Right renal pelvis (tissue), 4 donors: ENCODE data around the gene KDELR3. TPM values are rescaled to one million over a fixed set of nuclear protein-coding genes. Genes with fewer than 3 reads are reported as not detected.

Experiments used
- DNase-seq, 4 donors: peaks; one replicate each; pipeline ENCODE4 v3.0.0-alpha.2; 2013; ENCODE audit warnings: low read depth in 4 of 4, low spot score in 3 of 4, missing footprints in 1 of 4
- polyA plus RNA-seq, 4 donors: library from polyadenylated mRNA; unstranded; fragments of 120-200 nt; gene quantifications; one replicate each; pipeline ENCODE4 v1.2.1, GENCODE V29; 2013; ENCODE audit not compliant: insufficient read length in 4 of 4

KDELR3 gene
- polyA plus RNA-seq, 4 donors = 12.5 to 15.2 (median 13.4) TPM

DNA sequence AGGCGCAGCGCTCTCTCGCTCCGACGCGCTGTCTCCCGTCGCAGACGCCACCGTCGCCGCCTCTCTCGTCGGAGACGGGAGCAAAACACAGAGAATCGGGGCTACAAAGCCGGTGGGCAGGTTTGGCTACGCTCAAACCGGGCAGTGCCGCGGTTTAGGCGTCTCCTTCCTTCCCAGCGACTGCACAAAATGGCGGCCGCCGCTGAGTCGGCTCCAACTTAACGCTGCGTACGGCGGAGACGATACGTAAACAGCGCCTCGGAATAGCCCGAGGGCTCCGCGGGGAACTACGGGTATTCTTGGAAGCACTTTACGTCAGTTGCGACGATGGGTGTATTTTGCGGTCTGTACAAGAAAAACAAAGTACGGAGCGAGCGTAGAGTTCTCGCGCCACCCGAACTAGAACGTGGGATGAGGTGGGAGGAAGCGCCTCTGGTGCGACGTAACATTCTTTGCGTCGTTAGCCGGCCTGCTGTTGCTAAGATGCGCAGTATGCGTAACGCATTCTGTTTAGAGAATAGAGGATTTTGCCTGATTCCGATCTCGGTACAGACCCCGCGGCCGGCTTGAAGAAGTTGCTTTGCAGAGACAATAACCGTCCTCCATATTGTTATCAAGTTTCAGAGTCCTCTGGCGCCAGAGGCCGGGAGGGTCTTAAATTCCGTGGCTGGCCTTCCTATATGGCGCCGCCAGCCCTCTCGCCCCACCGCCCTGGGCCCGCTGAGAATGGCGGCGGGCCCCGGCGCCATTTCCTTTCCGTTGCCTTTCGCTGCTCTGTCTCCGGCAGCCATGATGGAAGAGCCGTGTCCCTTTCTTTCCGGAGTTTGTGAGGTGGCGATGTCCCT lies 38.4 kb downstream of the KDELR3 start, which contains the start of gene DDX17:
TSS of gene DDX17 (minus strand) at position 194 of the 845 bp plus-strand sequence.
- DNase-seq = peak; percentile 97 to 100 (median 98)

DNA sequence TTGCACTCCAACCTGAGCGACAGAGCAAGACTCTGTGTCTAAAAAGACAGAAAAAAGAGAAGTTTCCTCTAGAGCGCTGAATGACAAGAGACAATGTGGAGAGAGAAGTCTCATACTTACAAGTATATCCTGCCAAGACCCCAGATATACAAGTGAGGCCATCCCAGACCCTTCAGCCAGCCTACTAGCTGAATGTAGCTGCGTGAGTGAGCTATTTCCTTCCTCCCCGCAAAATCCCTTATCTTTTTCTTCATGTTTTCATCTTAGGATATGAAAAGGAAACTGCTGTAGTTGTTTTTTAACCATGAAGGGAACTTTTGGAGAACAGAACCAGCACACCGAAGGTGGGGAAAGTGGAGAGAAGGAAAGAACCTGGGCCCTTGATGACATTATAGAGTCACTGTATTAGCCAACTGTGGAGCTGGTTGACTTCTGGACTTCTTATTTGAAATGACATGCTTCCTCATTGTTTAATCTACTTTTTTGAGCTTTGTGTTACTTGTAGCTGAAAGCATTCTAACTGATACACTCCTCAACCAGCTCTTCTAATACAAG lies 42.6 kb downstream of the KDELR3 start:
- no peak for DNase-seq

DNA sequence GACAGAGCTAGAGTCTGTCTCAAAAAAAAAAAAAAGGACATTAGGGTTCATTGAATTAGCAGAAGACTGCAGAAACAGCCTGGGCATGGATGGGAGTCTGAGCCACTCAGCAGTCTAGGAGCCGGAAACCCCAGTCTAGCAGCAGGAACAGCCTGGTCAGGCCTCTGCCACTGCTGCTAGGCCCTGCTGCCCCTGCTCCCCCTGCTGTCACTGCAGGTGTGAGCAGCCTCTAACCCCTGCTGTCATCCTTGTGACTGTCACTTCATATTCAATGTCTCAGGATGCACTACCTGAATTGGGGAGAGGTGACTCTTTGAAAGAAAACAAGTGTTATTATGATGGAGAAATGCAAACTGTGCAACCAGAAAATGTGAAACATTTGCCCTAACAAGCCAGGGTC lies 45.2 kb downstream of the KDELR3 start:
- no peak for DNase-seq

DNA sequence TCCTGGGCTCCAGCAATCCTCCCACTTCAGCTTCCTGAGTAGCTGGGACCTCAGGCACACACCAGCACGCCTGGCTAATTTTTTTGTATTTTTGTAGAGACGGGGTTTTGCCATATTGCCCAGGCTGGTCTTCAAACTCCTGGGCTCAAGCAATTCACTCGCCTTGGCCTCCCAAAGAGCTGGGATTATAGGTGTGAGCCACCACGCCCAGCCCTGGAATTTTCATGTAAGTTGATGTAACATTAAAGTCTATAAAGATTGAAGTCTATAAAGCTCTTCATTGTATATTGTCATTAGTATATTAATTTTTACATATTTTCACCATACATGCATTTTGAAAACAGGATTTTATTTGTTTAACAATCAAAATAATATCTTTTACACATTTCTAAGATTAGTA lies 50.7 kb downstream of the KDELR3 start:
- DNase-seq = no peak

DNA sequence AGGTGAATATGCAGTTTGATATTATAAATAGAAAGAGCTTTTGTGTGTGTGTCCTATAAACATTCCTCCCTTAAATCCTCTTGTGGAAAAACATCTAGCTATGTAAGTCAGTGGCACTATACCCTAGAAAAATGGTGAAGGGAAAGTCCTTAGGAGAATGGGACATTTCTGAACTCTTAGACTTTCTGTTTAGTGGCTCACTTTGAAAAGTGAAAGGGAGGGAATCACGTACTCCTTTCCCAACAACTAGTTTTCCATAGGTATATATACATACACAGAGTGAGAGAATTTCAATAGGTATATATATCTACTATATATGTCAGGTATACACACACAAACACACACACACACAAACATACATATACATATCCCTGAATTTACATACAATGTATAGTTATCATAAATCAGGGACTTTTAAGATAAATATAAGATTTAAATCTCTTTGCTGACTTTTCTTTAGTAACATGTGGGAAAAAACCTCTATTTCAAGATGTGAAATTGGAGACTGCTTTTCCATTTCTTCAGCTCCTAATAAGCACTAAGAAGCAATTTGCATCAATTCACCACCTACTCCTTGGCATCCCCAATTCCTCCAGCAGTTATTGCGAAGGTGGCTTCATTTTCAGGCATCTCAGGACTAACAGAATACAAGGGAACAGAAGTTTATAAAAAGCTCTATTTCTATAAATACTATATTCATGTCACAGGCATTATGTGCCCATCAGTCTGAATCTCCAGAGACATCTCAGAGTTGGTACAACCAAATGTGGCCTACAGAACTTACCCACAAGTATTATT lies 51.8 kb downstream of the KDELR3 start:
- DNase-seq = no peak

DNA sequence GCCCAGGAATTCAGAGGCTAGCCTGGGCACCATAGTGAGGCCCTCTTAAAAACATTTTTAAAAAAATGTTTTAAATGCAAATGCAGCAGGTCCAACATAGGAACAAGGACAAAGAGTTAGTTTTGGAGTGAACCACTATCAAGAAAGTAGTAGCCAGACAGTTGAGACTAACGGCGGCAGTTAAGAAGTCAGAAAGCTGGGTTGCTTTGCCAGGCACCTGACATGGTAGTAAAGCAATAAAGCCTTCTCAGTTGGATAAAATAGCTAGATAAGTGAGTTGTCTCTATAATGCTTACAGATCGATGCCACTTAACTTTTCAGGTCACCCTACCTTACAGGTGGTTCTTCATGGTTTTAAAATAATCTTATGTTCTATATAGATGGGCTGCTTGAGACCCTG lies 55.1 kb downstream of the KDELR3 start:
- no peak for DNase-seq

DNA sequence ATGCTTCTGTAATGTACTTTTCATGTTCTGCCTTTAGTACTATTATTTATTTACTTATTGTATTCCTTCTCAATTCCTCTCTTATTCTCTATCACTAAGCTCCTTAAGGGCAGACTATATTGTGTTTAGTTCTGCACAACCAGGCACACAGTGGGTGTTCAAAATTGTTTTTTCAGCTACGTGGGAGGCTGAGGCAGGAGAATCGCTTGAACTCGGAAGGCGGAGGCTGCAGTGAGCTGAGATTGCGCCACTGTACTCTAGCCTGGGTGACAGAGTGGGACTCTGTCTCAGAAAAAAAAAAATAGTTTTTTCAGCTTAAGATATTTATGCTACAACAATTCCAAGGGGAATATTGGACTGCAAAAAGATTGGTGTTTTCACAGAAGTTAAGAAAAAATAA lies 55.6 kb downstream of the KDELR3 start:
- DNase-seq = no peak

DNA sequence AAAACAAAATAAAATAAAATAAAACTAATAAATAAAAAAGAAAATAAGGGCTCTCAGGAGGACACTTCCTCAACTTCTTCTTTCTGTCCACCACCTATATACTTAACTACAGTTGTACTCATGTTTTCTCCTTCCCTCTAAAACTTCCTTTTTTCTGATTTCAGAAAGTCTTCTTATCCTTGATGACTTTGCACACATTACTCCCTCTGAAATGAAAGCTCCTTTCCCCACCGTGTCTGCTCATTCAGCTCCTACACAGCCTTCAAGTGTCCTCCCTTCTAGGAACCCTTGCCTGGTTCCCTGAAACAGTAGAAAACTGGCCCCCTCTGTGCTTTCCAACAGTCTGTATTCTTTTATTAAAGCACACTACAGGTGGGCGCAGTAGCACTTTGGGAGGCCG lies 56.5 kb downstream of the KDELR3 start:
- no peak for DNase-seq

DNA sequence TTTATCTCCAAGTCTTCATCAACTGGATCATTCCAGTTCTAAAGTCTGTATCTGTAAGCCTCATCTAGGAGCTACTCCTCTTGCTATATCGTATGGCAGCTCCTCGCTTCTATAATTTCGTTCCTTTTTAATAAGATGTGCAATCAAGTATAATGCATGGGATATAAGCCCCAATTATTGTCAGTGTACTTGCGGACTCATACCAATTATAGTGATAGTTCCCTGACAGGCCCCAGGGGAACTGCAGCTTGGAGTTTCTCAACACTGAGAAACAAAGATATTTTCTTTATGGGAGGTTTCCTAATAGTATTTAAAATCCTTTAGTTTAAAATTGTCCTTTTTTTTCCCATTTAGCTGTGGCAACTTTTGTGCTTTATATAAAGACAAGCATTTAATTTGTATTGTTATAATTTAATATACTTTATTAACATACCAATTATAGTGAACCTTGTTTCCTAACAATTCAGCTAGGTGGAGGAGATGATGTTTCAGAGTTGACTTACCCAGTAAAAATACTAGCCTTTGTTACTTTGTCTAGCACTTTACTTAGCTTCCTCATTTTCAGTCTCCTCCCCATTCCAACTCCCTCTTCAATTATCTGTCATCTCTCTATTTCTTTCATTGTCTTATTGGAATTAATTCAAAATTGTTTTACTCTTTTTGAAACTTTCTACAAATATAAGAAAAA lies 63.5 kb downstream of the KDELR3 start:
- DNase-seq = no peak

Other genes starting within 250 kb of the KDELR3 start
- gene TMEM184B, start 195.1 kb upstream of the KDELR3 start, polyA plus RNA-seq = 10 to 100 TPM; 37.9 to 45.4 (median 40.9) TPM
- 100 to 1,000 TPM; 111 to 146 (median 127) TPM for gene CSNK1E, start 150.7 kb upstream of the KDELR3 start, polyA plus RNA-seq
- gene KCNJ4, start 12.9 kb upstream of the KDELR3 start, polyA plus RNA-seq = under 1 TPM; 0.17 to 0.51 (median 0.28) TPM
- gene DDX17, start 38.2 kb downstream of the KDELR3 start, polyA plus RNA-seq = 100 to 1,000 TPM; 741 to 959 (median 857) TPM
- gene DMC1, start 102.1 kb downstream of the KDELR3 start, polyA plus RNA-seq = 1 to 10 TPM; 4.1 to 5.3 (median 5.0) TPM
- 1 to 10 TPM; 4.3 to 8.0 (median 5.0) TPM for gene FAM227A, start 188.3 kb downstream of the KDELR3 start, polyA plus RNA-seq
- 10 to 100 TPM; 57.3 to 61.9 (median 61.2) TPM for gene CBY1, start 188.5 kb downstream of the KDELR3 start, polyA plus RNA-seq
- gene TOMM22, start 213.9 kb downstream of the KDELR3 start, polyA plus RNA-seq = 100 to 1,000 TPM in 2 of 4 donors, 10 to 100 TPM in 2; 96.7 to 105 (median 101) TPM
- gene JOSD1, start 232.8 kb downstream of the KDELR3 start, polyA plus RNA-seq = 10 to 100 TPM; 37.9 to 45.2 (median 40.3) TPM
- gene GTPBP1, start 237.8 kb downstream of the KDELR3 start, polyA plus RNA-seq = 10 to 100 TPM; 41.4 to 48.3 (median 42.6) TPM